Trophoblast cell (in vitro differentiated cells and primary cell): ENCODE results near the gene SH3BP1.
"Not testable (repeated sequence)": the region's sequence is repeated elsewhere in the genome, so short reads cannot be mapped to it uniquely, and the experiment has no call there.

Source experiments
- DNase-seq, 2 donors: peaks; one replicate each; pipeline ENCODE4 v3.0.0-alpha.2; 2016
- H2AFZ ChIP-seq: 2 replicates; pipeline ENCODE4 v1.6.1; 2013; ENCODE audit warnings: low read length, moderate library complexity, mild to moderate bottlenecking; ENCODE audit not compliant: insufficient read depth, poor library complexity
- H2AK5ac ChIP-seq: 2 replicates; pipeline ENCODE4 v1.6.1; 2013; ENCODE audit warnings: mild to moderate bottlenecking, low read length
- H2BK120ac ChIP-seq: 2 replicates; pipeline ENCODE4 v1.6.1; 2013; ENCODE audit warnings: low read length, mild to moderate bottlenecking, moderate library complexity; ENCODE audit not compliant: insufficient read depth, poor library complexity
- H2BK12ac ChIP-seq: 2 replicates; pipeline ENCODE4 v1.6.1; 2013; ENCODE audit warnings: mild to moderate bottlenecking, low read length, moderate library complexity
- H2BK5ac ChIP-seq: 2 replicates; pipeline ENCODE4 v1.6.1; 2013; ENCODE audit warnings: low read length, low read depth, moderate library complexity, mild to moderate bottlenecking; ENCODE audit not compliant: poor library complexity
- H3K14ac ChIP-seq: 2 replicates; pipeline ENCODE4 v1.6.1; 2013; ENCODE audit warnings: mild to moderate bottlenecking, low read length
- H3K18ac ChIP-seq: 2 replicates; pipeline ENCODE4 v1.6.1; 2013; ENCODE audit warnings: mild to moderate bottlenecking, low read length
- H3K23ac ChIP-seq: 2 replicates; pipeline ENCODE4 v1.6.1; 2013; ENCODE audit warnings: low read length
- H3K27ac ChIP-seq: 2 replicates; pipeline ENCODE4 v1.5.1; 2013; ENCODE audit warnings: low read depth, mild to moderate bottlenecking, inconsistent platforms, low read length, moderate library complexity
- H3K27me3 ChIP-seq: 2 replicates; pipeline ENCODE4 v1.6.1; 2013; ENCODE audit warnings: inconsistent platforms, mild to moderate bottlenecking, low read length, moderate library complexity; ENCODE audit not compliant: insufficient read depth
- H3K36me3 ChIP-seq, 2 experiments: 1 replicate in 1 of 2; 2 replicates in 1 of 2; pipeline ENCODE4 v1.6.1; 2013; ENCODE audit warnings: low read length in 2 of 2, mild to moderate bottlenecking in 2 of 2, moderate library complexity in 1 of 2; ENCODE audit not compliant: insufficient read depth in 2 of 2, control insufficient read depth in 1 of 2
- H3K4ac ChIP-seq: 2 replicates; pipeline ENCODE4 v1.6.1; 2013; ENCODE audit warnings: low read depth, mild to moderate bottlenecking, low read length, moderate library complexity
- H3K4me1 ChIP-seq, 2 experiments: 1 replicate in 1 of 2; 2 replicates in 1 of 2; pipeline ENCODE4 v1.6.1; 2013; ENCODE audit warnings: low read length in 2 of 2, mild to moderate bottlenecking in 2 of 2, moderate library complexity in 1 of 2; ENCODE audit not compliant: insufficient read depth in 2 of 2, control insufficient read depth in 1 of 2
- H3K4me2 ChIP-seq: 2 replicates; pipeline ENCODE4 v1.6.1; 2013; ENCODE audit warnings: inconsistent platforms, mild to moderate bottlenecking, low read length, moderate library complexity
- H3K4me3 ChIP-seq: 2 replicates; pipeline ENCODE4 v1.5.1; 2013; ENCODE audit warnings: mild to moderate bottlenecking, low read depth, low read length, inconsistent platforms
- H3K79me1 ChIP-seq: one replicate; pipeline ENCODE4 v1.6.1; 2013; ENCODE audit warnings: low read length
- H3K79me2 ChIP-seq: 2 replicates; pipeline ENCODE4 v1.6.1; 2013; ENCODE audit warnings: low read length, mild to moderate bottlenecking; ENCODE audit not compliant: control insufficient read depth, insufficient read depth, poor library complexity
- H3K9ac ChIP-seq: 2 replicates; pipeline ENCODE4 v1.6.1; 2013; ENCODE audit warnings: mild to moderate bottlenecking, low read length
- H3K9me3 ChIP-seq: 2 replicates; pipeline ENCODE4 v1.6.1; 2013; ENCODE audit warnings: low read depth, mild to moderate bottlenecking, control low read depth, inconsistent platforms, low read length; ENCODE audit not compliant: insufficient read depth
- H4K12ac ChIP-seq: 2 replicates; pipeline ENCODE4 v1.6.1; 2013; ENCODE audit warnings: low read depth, mild to moderate bottlenecking, low read length, moderate library complexity
- H4K8ac ChIP-seq: 2 replicates; pipeline ENCODE4 v1.6.1; 2013; ENCODE audit warnings: low read depth, mild to moderate bottlenecking, low read length, moderate library complexity
- H4K91ac ChIP-seq: one replicate; pipeline ENCODE4 v1.6.1; 2013; ENCODE audit warnings: low read depth, mild to moderate bottlenecking, low read length, moderate library complexity
- WGBS: extraction: QIAGEN DNeasy Blood & Tissue Kit; methylation state at CpG from one replicate; pipeline ENCODE4 v1.1.7; 2013; ENCODE audit warnings: missing lambda C conversion rate; ENCODE audit not compliant: insufficient read length, insufficient coverage; ENCODE audit errors: extremely low coverage; 5-methylcytosine and 5-hydroxymethylcytosine counted together

The SH3BP1 gene

DNA sequence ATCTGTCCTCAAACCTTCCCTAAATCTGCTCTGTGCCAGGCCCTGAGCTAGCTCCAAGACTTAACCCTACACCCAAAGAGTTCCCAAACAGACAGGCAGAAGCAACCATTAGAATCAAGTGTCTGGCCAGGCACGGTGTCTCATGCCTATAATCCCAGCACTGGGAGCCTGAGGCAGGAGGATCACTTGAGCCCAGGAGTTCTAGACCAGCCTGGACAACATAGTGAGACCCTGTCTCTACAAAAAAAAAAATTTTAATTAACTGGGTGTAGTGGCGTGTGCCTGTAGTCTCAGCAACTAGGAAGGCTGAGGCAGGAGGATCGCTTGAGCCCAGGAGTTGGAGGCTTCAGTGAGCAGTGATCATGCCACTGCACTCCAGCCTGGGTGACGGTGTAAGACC is 17.1 kb downstream of the SH3BP1 start:
- H4K91ac ChIP-seq, H4K8ac ChIP-seq, H2BK5ac ChIP-seq, H3K27me3 ChIP-seq, H3K9ac ChIP-seq, H2AFZ ChIP-seq, H3K4me2 ChIP-seq, DNase-seq, H3K4me3 ChIP-seq, H3K14ac ChIP-seq, H3K27ac ChIP-seq, H3K18ac ChIP-seq, H3K79me1 ChIP-seq, H3K79me2 ChIP-seq, H3K23ac ChIP-seq, H4K12ac ChIP-seq, H2BK12ac ChIP-seq, H3K9me3 ChIP-seq, H3K4ac ChIP-seq, H2BK120ac ChIP-seq, H2AK5ac ChIP-seq: not testable (repeated sequence)
- H3K36me3 ChIP-seq: peaks cover 25% of the 10 kb centered on the region in 2 experiments
- WGBS: no CpG with 5 or more reads among the region's 4 CpGs
- H3K4me1 ChIP-seq: peaks cover 12 to 15% of the 10 kb centered on the region in 2 experiments

DNA sequence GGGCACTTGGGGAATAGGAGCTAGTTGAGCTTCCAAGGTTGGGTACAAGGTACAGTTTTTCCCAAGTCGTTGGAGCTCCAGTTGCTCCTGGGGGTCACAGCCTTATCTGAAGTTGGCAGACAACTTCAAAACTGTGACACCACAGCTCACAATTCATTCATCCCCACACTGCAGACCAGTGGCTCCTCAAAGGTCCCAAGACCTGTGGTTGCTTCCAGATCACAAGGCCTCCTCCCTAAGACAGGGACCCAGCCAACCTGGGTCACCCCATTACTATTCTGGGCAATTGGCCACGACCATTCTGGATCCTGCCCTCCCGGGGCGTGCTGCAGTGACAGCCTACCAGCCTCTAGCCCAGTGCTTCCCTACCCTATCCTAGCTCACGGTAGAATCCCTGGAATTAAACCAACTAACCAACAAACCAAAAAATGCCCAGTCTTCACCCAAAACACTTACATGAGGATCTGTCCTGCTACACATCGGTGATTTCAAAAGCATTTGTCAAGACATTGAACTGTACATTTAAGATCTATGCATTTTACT is 18.2 kb downstream of the SH3BP1 start:
- H3K79me2 ChIP-seq: peaks cover 3% of the 10 kb centered on the region
- H2AFZ ChIP-seq: peak overlapping the region; percentile 11
- H3K9me3 ChIP-seq: peaks cover 2% of the 10 kb centered on the region
- H3K4ac ChIP-seq: no peak overlapping the region
- H2BK120ac ChIP-seq: no peak overlapping the region
- no peak overlapping the region for H2BK5ac ChIP-seq
- H3K4me3 ChIP-seq: no peak overlapping the region
- H3K9ac ChIP-seq: no peak overlapping the region
- DNase-seq: peak in 1 of 2 donors; percentile 30
- no peak overlapping the region for H3K27ac ChIP-seq
- H4K12ac ChIP-seq: no peak overlapping the region
- H3K14ac ChIP-seq: no peak overlapping the region
- no peaks in the 10 kb centered on the region for H3K27me3 ChIP-seq
- peak overlapping the region; percentile 92 for H3K4me2 ChIP-seq
- peak overlapping the region; percentile 64 for H4K8ac ChIP-seq
- no CpG with 5 or more reads among the region's 6 CpGs for WGBS
- no peaks in the 10 kb centered on the region for H3K79me1 ChIP-seq
- H3K4me1 ChIP-seq: peaks cover 12 to 15% of the 10 kb centered on the region in 2 experiments
- H3K18ac ChIP-seq: no peak overlapping the region
- no peak overlapping the region for H4K91ac ChIP-seq
- H2BK12ac ChIP-seq: no peak overlapping the region
- no peak overlapping the region for H2AK5ac ChIP-seq
- H3K23ac ChIP-seq: no peak overlapping the region
- H3K36me3 ChIP-seq: peaks cover 18 to 19% of the 10 kb centered on the region in 2 experiments

DNA sequence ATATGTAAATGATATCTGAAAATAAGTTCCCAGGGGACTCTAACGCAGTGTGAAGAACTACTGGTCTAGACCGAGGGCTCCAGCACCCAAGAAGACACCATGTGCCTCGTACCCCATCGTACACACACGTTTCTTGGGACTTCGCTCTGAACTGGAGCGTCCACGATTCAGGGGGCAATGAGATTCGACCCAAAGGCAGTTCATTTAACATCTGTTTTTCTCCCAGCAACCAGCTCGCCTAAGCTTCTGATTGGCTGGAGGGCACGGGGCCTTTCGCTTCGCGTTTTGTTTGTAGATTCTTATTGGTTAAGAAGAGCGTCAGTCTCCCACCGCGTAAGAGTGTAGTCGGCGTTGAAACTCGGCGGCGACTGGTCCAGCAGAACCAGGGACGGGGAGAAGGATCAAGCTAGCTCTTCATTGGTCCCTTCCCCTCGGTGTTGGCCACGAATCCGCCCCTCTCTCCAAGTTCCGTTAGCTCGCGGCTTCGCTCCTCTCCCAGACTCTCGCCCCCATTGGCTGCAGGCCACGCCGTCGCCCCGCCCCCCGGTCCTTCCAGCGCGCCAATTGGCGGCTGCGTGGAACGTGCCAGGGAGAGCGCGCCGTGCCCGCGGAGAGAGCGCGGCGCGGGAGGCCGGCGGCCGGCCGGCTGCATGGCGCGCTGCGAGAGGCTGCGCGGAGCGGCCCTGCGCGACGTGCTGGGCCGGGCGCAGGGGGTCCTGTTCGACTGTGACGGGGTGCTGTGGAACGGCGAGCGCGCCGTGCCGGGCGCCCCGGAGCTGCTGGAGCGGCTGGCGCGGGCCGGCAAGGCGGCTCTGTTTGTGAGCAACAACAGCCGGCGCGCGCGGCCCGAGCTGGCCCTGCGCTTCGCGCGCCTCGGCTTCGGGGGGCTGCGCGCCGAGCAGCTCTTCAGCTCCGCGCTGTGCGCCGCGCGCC is 18.9 kb downstream of the SH3BP1 start, which contains the start of gene PDXP:
PDXP (plus strand) TSS at position 591 of the 933 bp plus-strand sequence; CDS start at position 651, 60 bp downstream.
- Histone ChIP-seq H3K9ac (no peak within 1 kb of the TSS), H3K79me2 (peaks cover 3% of the 10 kb centered on the region), H3K4me1 (peaks cover 12 to 15% of the 10 kb centered on the region in 2 experiments), H3K27ac (no peak within 1 kb of the TSS), H3K18ac (peak within 1 kb of the TSS; percentile 28), H3K4me3 (peak within 1 kb of the TSS; percentile 86), H4K8ac (peak within 1 kb of the TSS; percentile 81), H2AFZ (peak within 1 kb of the TSS; percentile 76), H3K27me3 (no peaks in the 10 kb centered on the region), H4K12ac (peak within 1 kb of the TSS; percentile 23), H3K14ac (peak within 1 kb of the TSS; percentile 23), H2BK120ac (no peak within 1 kb of the TSS), H3K36me3 (peaks cover 12% of the 10 kb centered on the region in 2 experiments), H3K4me2 (peak within 1 kb of the TSS; percentile 92), H3K79me1 (no peaks in the 10 kb centered on the region), H2BK12ac (no peak within 1 kb of the TSS), H2BK5ac (no peak within 1 kb of the TSS), H3K23ac (no peak within 1 kb of the TSS), H3K4ac (no peak within 1 kb of the TSS), H3K9me3 (peaks cover 2% of the 10 kb centered on the region), H4K91ac (no peak within 1 kb of the TSS), H2AK5ac (peak within 1 kb of the TSS; percentile 3)
- peak; percentile 99 for DNase-seq
- no CpG with 5 or more reads among the region's 101 CpGs for whole genome bisulfite sequencing

DNA sequence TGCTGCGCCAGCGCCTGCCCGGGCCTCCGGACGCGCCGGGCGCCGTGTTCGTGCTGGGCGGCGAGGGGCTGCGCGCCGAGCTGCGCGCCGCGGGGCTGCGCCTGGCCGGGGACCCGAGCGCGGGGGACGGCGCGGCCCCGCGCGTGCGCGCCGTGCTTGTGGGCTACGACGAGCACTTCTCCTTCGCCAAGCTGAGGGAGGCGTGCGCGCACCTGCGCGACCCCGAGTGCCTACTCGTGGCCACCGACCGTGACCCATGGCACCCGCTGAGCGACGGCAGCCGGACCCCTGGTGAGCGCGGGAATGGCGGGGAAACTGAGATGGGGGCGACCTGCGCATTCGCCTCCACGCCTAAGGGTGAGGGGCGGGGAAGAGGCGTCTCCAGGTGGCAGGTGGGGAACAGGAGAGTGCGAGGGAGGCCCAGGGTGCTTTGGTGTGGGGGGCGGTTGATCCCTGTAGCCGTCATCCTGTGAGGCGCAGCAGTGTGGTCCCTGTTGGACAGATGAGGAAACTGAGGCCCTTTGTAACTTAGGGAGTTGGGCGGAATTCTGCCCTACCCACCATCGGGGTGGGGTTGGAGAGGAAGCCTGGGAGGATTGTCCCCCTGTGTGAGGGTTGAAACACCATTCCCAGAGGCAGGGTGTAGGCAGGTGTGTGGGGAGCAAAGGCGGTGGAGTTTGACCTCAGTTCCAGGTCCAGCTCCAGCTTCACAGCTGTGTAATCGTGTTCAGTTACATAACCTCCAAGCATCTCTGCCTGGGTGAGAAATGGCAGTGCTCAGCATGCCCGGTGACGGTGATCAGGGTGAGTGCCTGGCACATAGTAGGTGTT is 19.8 kb downstream of the SH3BP1 start:
- Histone ChIP-seq H4K8ac (peak overlapping the region; percentile 81), H3K9me3 (peaks cover 2% of the 10 kb centered on the region), H4K12ac (peak overlapping the region; percentile 23), H2AK5ac (peak overlapping the region; percentile 3), H3K4ac (no peak overlapping the region), H3K4me1 (peaks cover 12 to 15% of the 10 kb centered on the region in 2 experiments), H3K9ac (no peak overlapping the region), H2BK5ac (no peak overlapping the region), H2BK12ac (no peak overlapping the region), H3K18ac (peak overlapping the region; percentile 28), H3K79me1 (no peaks in the 10 kb centered on the region), H3K36me3 (peaks cover 4 to 6% of the 10 kb centered on the region in 2 experiments), H3K27me3 (no peaks in the 10 kb centered on the region), H2AFZ (peak overlapping the region; percentile 76), H3K23ac (no peak overlapping the region), H3K27ac (no peak overlapping the region), H3K4me2 (peak overlapping the region; percentile 92), H2BK120ac (no peak overlapping the region), H4K91ac (no peak overlapping the region), H3K14ac (peak overlapping the region; percentile 23), H3K4me3 (peak overlapping the region; percentile 86), H3K79me2 (peaks cover 3% of the 10 kb centered on the region)
- DNase-seq: no peak
- no CpG with 5 or more reads among the region's 68 CpGs for WGBS
